ENCODE results near the gene SMARCA2. TPM values are rescaled to one million over a fixed set of nuclear protein-coding genes. Genes with fewer than 3 reads are reported as not detected.

The SMARCA2 gene
- total RNA-seq, 6 donors from 2014 or later = 74.3 to 210 (median 139) TPM

GRCh38 chr9:2220036-2220435, 204.9 kb downstream of the SMARCA2 start:
- no peak for DNase-seq
- Histone ChIP-seq H3K27ac (no peak overlapping the region), H3K27me3 (no peaks in the 10 kb centered on the region), H3K4me3 (no peak overlapping the region), H3K36me3 (no peaks in the 10 kb centered on the region), H3K9me3 (no peaks in the 10 kb centered on the region), H3K4me1 (no peaks in the 10 kb centered on the region)
- ATAC-seq (ENCODE audit: low FRiP score in 2 of 2) = no peak
- no peak for TF ChIP-seq POLR2AphosphoS5 (IDR thresholded peaks at IDR 0.05)
- TF ChIP-seq POLR2A (IDR thresholded peaks at IDR 0.05) = no peak
- no peak for TF ChIP-seq EP300 (IDR thresholded peaks at IDR 0.05)
- no peak for TF ChIP-seq CTCF (IDR thresholded peaks at IDR 0.05)
- WGBS, 2 donors = 77 to 89% methylated on average over 3 of the region's 3 CpGs

- Histone ChIP-seq H3K27ac (no peak overlapping the region), H3K4me3 (no peak overlapping the region), H3K9me3 (no peaks in the 10 kb centered on the region), H3K36me3 (no peaks in the 10 kb centered on the region), H3K4me1 (peaks cover 3 to 9% (median 6%) of the 10 kb centered on the region in 4 donors), H3K27me3 (no peaks in the 10 kb centered on the region)
- ATAC-seq (ENCODE audit: low FRiP score in 2 of 2) (peak in 1 of 2 donors; percentile 66), DNase-seq (no peak)
- 89 to 91% methylated on average over 4 of the region's 4 CpGs for WGBS, 2 donors
- TF ChIP-seq POLR2A (IDR thresholded peaks at IDR 0.05) (no peak), EP300 (IDR thresholded peaks at IDR 0.05) (no peak), CTCF (IDR thresholded peaks at IDR 0.05) (no peak), POLR2AphosphoS5 (IDR thresholded peaks at IDR 0.05) (no peak)
Measured at GRCh38 chr9:2227144-2227867, 212.2 kb downstream of the SMARCA2 start.

GRCh38 chr9:2228132-2228531, 213.0 kb downstream of the SMARCA2 start:
- H3K4me3 ChIP-seq = no peak overlapping the region
- DNase-seq (peak in 1 of 2 donors; percentile 39), ATAC-seq (ENCODE audit: low FRiP score in 2 of 2) (peak in 1 of 2 donors; percentile 46)
- no peaks in the 10 kb centered on the region for H3K36me3 ChIP-seq
- H3K27ac ChIP-seq = no peak overlapping the region
- no peaks in the 10 kb centered on the region for H3K27me3 ChIP-seq
- peak in 3 of 6 experiments; percentile 10 to 26 (median 18) for TF ChIP-seq CTCF (IDR thresholded peaks at IDR 0.05)
- TF ChIP-seq POLR2A (IDR thresholded peaks at IDR 0.05) = no peak
- TF ChIP-seq EP300 (IDR thresholded peaks at IDR 0.05) = no peak
- TF ChIP-seq POLR2AphosphoS5 (IDR thresholded peaks at IDR 0.05) = no peak
- WGBS, 2 donors = 41 to 47% methylated on average over 2 of the region's 2 CpGs
- H3K9me3 ChIP-seq = no peaks in the 10 kb centered on the region
- peaks cover 3 to 9% (median 6%) of the 10 kb centered on the region in 4 donors for H3K4me1 ChIP-seq

- WGBS, 2 donors = 68 to 70% methylated on average over 2 of the region's 2 CpGs
- Histone ChIP-seq H3K9me3 (no peaks in the 10 kb centered on the region), H3K4me1 (peaks cover 3 to 9% (median 6%) of the 10 kb centered on the region in 4 donors), H3K27me3 (no peaks in the 10 kb centered on the region), H3K4me3 (no peak overlapping the region), H3K36me3 (no peaks in the 10 kb centered on the region), H3K27ac (peak overlapping the region in 1 of 4 donors; percentile 30)
- ATAC-seq (ENCODE audit: low FRiP score in 2 of 2) (no peak), DNase-seq (no peak)
- TF ChIP-seq POLR2AphosphoS5 (IDR thresholded peaks at IDR 0.05) (no peak), EP300 (IDR thresholded peaks at IDR 0.05) (no peak), CTCF (IDR thresholded peaks at IDR 0.05) (no peak), POLR2A (IDR thresholded peaks at IDR 0.05) (no peak)
Measured at GRCh38 chr9:2228641-2229040, 213.5 kb downstream of the SMARCA2 start.

Data from upper lobe of left lung (tissue), 6 donors.